Right atrium auricular region (tissue), 2 donors: Measurements from ENCODE around the gene PPP1R14C. TPM values are rescaled to one million over a fixed set of nuclear protein-coding genes. Genes with fewer than 3 reads are reported as not detected.

Source experiments
- DNase-seq: peaks from one replicate; pipeline ENCODE4 v3.0.0-alpha.2; 2019; ENCODE audit warnings: low spot score
- H3K27ac ChIP-seq, 2 donors: fragments of 200-600 bp; sonication (generic); 1 replicate in 1 of 2; 2 replicates in 1 of 2; pipeline ENCODE4 v1.5.1; 2016 to 2019
- H3K27me3 ChIP-seq, 2 donors: fragments of 200-600 bp; sonication (generic); one replicate each; pipeline versions ENCODE4 v1.5.1 to v1.6.0; 2017 to 2019
- H3K36me3 ChIP-seq: fragments of 200-600 bp; sonication (generic); one replicate; pipeline ENCODE4 v1.5.1; 2016
- H3K4me1 ChIP-seq, 2 donors: fragments of 200-600 bp; sonication (generic); one replicate each; pipeline versions ENCODE4 v1.5.1 to v1.6.0; 2017 to 2019
- H3K4me3 ChIP-seq, 2 donors: fragments of 200-600 bp; sonication (generic); 1 replicate in 1 of 2; 2 replicates in 1 of 2; pipeline ENCODE4 v1.5.1; 2017 to 2019; ENCODE audit warnings: mild to moderate bottlenecking in 1 of 2, moderate library complexity in 1 of 2
- H3K9me3 ChIP-seq, 2 donors: fragments of 200-600 bp; sonication (generic); one replicate each; pipeline ENCODE4 v1.5.1; 2019
- CTCF ChIP-seq, 2 donors: fragments of 200-600 bp; sonication (generic); IDR thresholded peaks; one replicate each; pipeline ENCODE4 v1.5.1; 2019; ENCODE audit warnings: antibody characterized with exemption in 2 of 2
- total RNA-seq, 2 donors: library from RNA; depleted of rRNA; stranded (reverse); fragments of >200 nt; gene quantifications; one replicate each; pipeline ENCODE4 v1.1.0, GENCODE V29; 2016

Gene PPP1R14C
- total RNA-seq, 2 donors from 2014 or later = 85.4 to 130 TPM

GRCh38 chr6:150251566-150252186 lies 108.8 kb downstream of the PPP1R14C start:
- no peak overlapping the region for H3K27ac ChIP-seq
- peaks cover 0 to 14% of the 10 kb centered on the region in 2 donors for H3K4me1 ChIP-seq
- no peak overlapping the region for H3K4me3 ChIP-seq
- peaks cover 0 to 5% of the 10 kb centered on the region in 2 donors for H3K9me3 ChIP-seq
- TF ChIP-seq CTCF (IDR thresholded peaks at IDR 0.05) = no peak
- H3K27me3 ChIP-seq = no peaks in the 10 kb centered on the region
- DNase-seq = no peak
- H3K36me3 ChIP-seq = peaks cover 9% of the 10 kb centered on the region

- no peak for TF ChIP-seq CTCF (IDR thresholded peaks at IDR 0.05)
- Histone ChIP-seq H3K36me3 (peaks cover 9% of the 10 kb centered on the region), H3K4me1 (peaks cover 0 to 14% of the 10 kb centered on the region in 2 donors), H3K9me3 (peaks cover 0 to 2% of the 10 kb centered on the region in 2 donors), H3K4me3 (no peak overlapping the region), H3K27ac (no peak overlapping the region), H3K27me3 (no peaks in the 10 kb centered on the region)
- DNase-seq = no peak
Measured at GRCh38 chr6:150252714-150253444, 110.0 kb downstream of the PPP1R14C start.

- Histone ChIP-seq H3K36me3 (peaks cover 9% of the 10 kb centered on the region), H3K4me3 (no peak overlapping the region), H3K9me3 (no peaks in the 10 kb centered on the region), H3K27me3 (no peaks in the 10 kb centered on the region), H3K27ac (no peak overlapping the region), H3K4me1 (peaks cover 0 to 14% of the 10 kb centered on the region in 2 donors)
- no peak for TF ChIP-seq CTCF (IDR thresholded peaks at IDR 0.05)
- no peak for DNase-seq
Measured at GRCh38 chr6:150253489-150253888, 110.6 kb downstream of the PPP1R14C start.

GRCh38 chr6:150254770-150255169 lies 111.9 kb downstream of the PPP1R14C start:
- Histone ChIP-seq H3K9me3 (no peaks in the 10 kb centered on the region), H3K27me3 (no peaks in the 10 kb centered on the region), H3K4me1 (peaks cover 0 to 14% of the 10 kb centered on the region in 2 donors), H3K4me3 (no peak overlapping the region), H3K36me3 (peaks cover 3% of the 10 kb centered on the region), H3K27ac (peak overlapping the region in 1 of 2 donors; percentile 62)
- no peak for TF ChIP-seq CTCF (IDR thresholded peaks at IDR 0.05)
- no peak for DNase-seq

- no peak for DNase-seq
- Histone ChIP-seq H3K27ac (peak overlapping the region in 1 of 2 donors; percentile 62), H3K4me1 (peaks cover 0 to 12% of the 10 kb centered on the region in 2 donors)
Measured at GRCh38 chr6:150255840-150256239, 113.0 kb downstream of the PPP1R14C start.

More at GRCh38 chr6:150255840-150256239, 113.0 kb downstream of the PPP1R14C start:
- Histone ChIP-seq H3K9me3 (no peaks in the 10 kb centered on the region), H3K36me3 (no peaks in the 10 kb centered on the region), H3K27me3 (no peaks in the 10 kb centered on the region), H3K4me3 (no peak overlapping the region)
- no peak for TF ChIP-seq CTCF (IDR thresholded peaks at IDR 0.05)
